Measurements from ENCODE around the gene HELB.

The HELB gene

GRCh38 chr12:66371982-66372381, 69.7 kb downstream of the HELB start:
- DNase-seq (ENCODE audit: low read depth), result no peak
- TF ChIP-seq CTCF (conservative IDR thresholded peaks at IDR 0.05; ENCODE audit: low read depth, low read length), result no peak
- H3K4me3 ChIP-seq (ENCODE audit: low read length), result no peak overlapping the region

- DNase-seq (ENCODE audit: low read depth), result no peak
- no peak overlapping the region for H3K4me3 ChIP-seq (ENCODE audit: low read length)
- TF ChIP-seq CTCF (conservative IDR thresholded peaks at IDR 0.05; ENCODE audit: low read depth, low read length), result no peak
Observed at GRCh38 chr12:66375560-66375959, 73.3 kb downstream of the HELB start.

GRCh38 chr12:66379616-66380015, 77.3 kb downstream of the HELB start:
- no peak for DNase-seq (ENCODE audit: low read depth)
- TF ChIP-seq CTCF (conservative IDR thresholded peaks at IDR 0.05; ENCODE audit: low read depth, low read length), result no peak

GRCh38 chr12:66380769-66381535, 78.7 kb downstream of the HELB start:
- H3K4me3 ChIP-seq (ENCODE audit: low read length), result no peak overlapping the region
- no peak for TF ChIP-seq CTCF (conservative IDR thresholded peaks at IDR 0.05; ENCODE audit: low read depth, low read length)
- DNase-seq (ENCODE audit: low read depth), result no peak

More at GRCh38 chr12:66379616-66380015, 77.3 kb downstream of the HELB start:
- H3K4me3 ChIP-seq (ENCODE audit: low read length), result no peak overlapping the region

- H3K4me3 ChIP-seq (ENCODE audit: low read length), result no peak overlapping the region
- TF ChIP-seq CTCF (conservative IDR thresholded peaks at IDR 0.05; ENCODE audit: low read depth, low read length), result no peak
- DNase-seq (ENCODE audit: low read depth), result no peak
Observed at GRCh38 chr12:66387117-66387516, 84.8 kb downstream of the HELB start.
